GM23338 (cell line): ENCODE measurements around the gene RAD54L2. TPM values are rescaled to one million over a fixed set of nuclear protein-coding genes. Genes with fewer than 3 reads are reported as not detected.

ENCODE experiments used
- ATAC-seq: fragments of 200-7000 bp; cut with Tn5 transposase; 3 replicates; pipeline ENCODE4 v1.9.1; 2020
- DNase-seq: peaks from one replicate; pipeline ENCODE4 v3.0.0-alpha.2; 2015; ENCODE audit warnings: low spot score
- H2AFZ ChIP-seq: fragments of 200-600 bp; sonication (generic); 2 replicates; pipeline ENCODE4 v1.8.0; 2016; ENCODE audit warnings: antibody characterized with exemption, mild to moderate bottlenecking, moderate library complexity
- H3F3A ChIP-seq: fragments of 200-600 bp; sonication (generic); replicated peaks from 2 replicates; pipeline ENCODE4 v1.8.0; 2017; ENCODE audit warnings: antibody characterized with exemption, mixed run types, low read depth
- H3K27ac ChIP-seq: fragments of 200-600 bp; sonication (generic); 2 replicates; pipeline ENCODE4 v1.6.1; 2016; ENCODE audit warnings: low read depth
- H3K27me3 ChIP-seq: fragments of 200-600 bp; sonication (generic); 2 replicates; pipeline ENCODE4 v1.8.0; 2016; ENCODE audit warnings: mild to moderate bottlenecking, mixed run types, moderate library complexity; ENCODE audit not compliant: insufficient read depth
- H3K36me3 ChIP-seq: fragments of 200-600 bp; sonication (generic); 2 replicates; pipeline ENCODE4 v1.8.0; 2016; ENCODE audit warnings: mild to moderate bottlenecking; ENCODE audit not compliant: insufficient read depth
- H3K4me1 ChIP-seq: fragments of 200-600 bp; sonication (generic); 2 replicates; pipeline ENCODE4 v1.8.0; 2016; ENCODE audit warnings: mild to moderate bottlenecking, moderate library complexity; ENCODE audit not compliant: insufficient read depth
- H3K4me2 ChIP-seq: fragments of 200-600 bp; sonication (generic); 2 replicates; pipeline ENCODE4 v1.7.1; 2017; ENCODE audit warnings: mixed run types
- H3K4me3 ChIP-seq: fragments of 200-600 bp; sonication (generic); 2 replicates; pipeline ENCODE4 v1.6.1; 2016; ENCODE audit warnings: mixed run types
- H3K79me2 ChIP-seq: fragments of 200-600 bp; sonication (generic); replicated peaks from 2 replicates; pipeline ENCODE4 v1.8.0; 2017; ENCODE audit warnings: mild to moderate bottlenecking; ENCODE audit not compliant: insufficient read depth
- H3K9me2 ChIP-seq: fragments of 200-600 bp; sonication (generic); 2 replicates; pipeline ENCODE4 v1.8.0; 2017; ENCODE audit not compliant: insufficient read depth
- H4K20me1 ChIP-seq: fragments of 200-600 bp; sonication (generic); replicated peaks from 2 replicates; pipeline ENCODE4 v1.8.0; 2017; ENCODE audit warnings: mild to moderate bottlenecking; ENCODE audit not compliant: insufficient read depth
- H3K27ac Mint-ChIP-seq: 2 replicates; pipeline ENCODE4 v1.8.0; 2020; ENCODE audit warnings: inconsistent platforms, mild to moderate bottlenecking, moderate library complexity, mixed read lengths
- H3K27me3 Mint-ChIP-seq: 3 replicates; pipeline ENCODE4 v1.8.0; 2022; ENCODE audit warnings: low read depth, mild to moderate bottlenecking, moderate library complexity, mixed read lengths, inconsistent platforms; ENCODE audit not compliant: insufficient read depth, poor library complexity
- H3K36me3 Mint-ChIP-seq: 3 replicates; pipeline ENCODE4 v1.8.0; 2021; ENCODE audit warnings: low read depth, mild to moderate bottlenecking, inconsistent platforms, moderate library complexity, mixed read lengths
- H3K4me1 Mint-ChIP-seq: 3 replicates; pipeline ENCODE4 v1.8.0; 2020; ENCODE audit warnings: mild to moderate bottlenecking, inconsistent platforms, mixed read lengths
- H3K4me3 Mint-ChIP-seq: 3 replicates; pipeline ENCODE4 v1.8.0; 2021; ENCODE audit warnings: moderate library complexity, mild to moderate bottlenecking, inconsistent platforms, mixed read lengths
- H3K9me3 Mint-ChIP-seq: 3 replicates; pipeline ENCODE4 v1.8.0; 2020; ENCODE audit warnings: moderate library complexity, mild to moderate bottlenecking, inconsistent platforms, mixed read lengths
- CREB1 ChIP-seq: fragments of 250-450 bp; sonication (Bioruptor Pico); IDR thresholded peaks from 2 replicates; pipeline ENCODE4 v1.5.0; 2020; ENCODE audit warnings: low read depth, mild to moderate bottlenecking, moderate library complexity
- CTCF ChIP-seq, 2 experiments: fragments of 200-600 bp in 1 of 2; sonication (generic) in 1 of 2; conservative IDR thresholded peaks; 2 replicates each; pipeline versions ENCODE4 v1.5.1 to v1.6.1; 2016 to 2017; ENCODE audit warnings: antibody characterized with exemption in 2 of 2, low read depth in 2 of 2, mild to moderate bottlenecking in 2 of 2, moderate library complexity in 1 of 2
- EZH2 ChIP-seq: fragments of 200-600 bp; sonication (generic); IDR thresholded peaks from one replicate; pipeline ENCODE4 v1.8.0; 2017; ENCODE audit warnings: antibody characterized with exemption, mild to moderate bottlenecking, low read depth; ENCODE audit not compliant: unreplicated experiment
- EZH2phosphoT487 ChIP-seq: fragments of 200-600 bp; sonication (generic); IDR thresholded peaks from one replicate; pipeline ENCODE4 v1.8.1; 2018; ENCODE audit warnings: antibody characterized with exemption; ENCODE audit not compliant: unreplicated experiment
- NANOG ChIP-seq: IDR thresholded peaks from 2 replicates; pipeline ENCODE4 v1.6.1; 2016; ENCODE audit warnings: antibody characterized with exemption, borderline replicate concordance
- POLR2AphosphoS5 ChIP-seq: IDR thresholded peaks from 2 replicates; pipeline ENCODE4 v1.6.1; 2016; ENCODE audit warnings: antibody characterized with exemption, low read depth
- STAT1 ChIP-seq: IDR thresholded peaks from one replicate; pipeline ENCODE4 v1.6.1; 2016; ENCODE audit warnings: antibody characterized with exemption; ENCODE audit not compliant: unreplicated experiment
- ZNF114 ChIP-seq: fragments of 250-450 bp; sonication (Bioruptor Pico); IDR thresholded peaks from 2 replicates; pipeline ENCODE4 v1.5.0; 2020; ENCODE audit warnings: mild to moderate bottlenecking, moderate library complexity
- ZNF331 ChIP-seq: fragments of 250-450 bp; sonication (Bioruptor Pico); IDR thresholded peaks from 2 replicates; pipeline ENCODE4 v1.5.0; 2020; ENCODE audit warnings: low read depth, mild to moderate bottlenecking, moderate library complexity
- polyA plus RNA-seq: library from polyadenylated mRNA; unstranded; fragments of >200 nt; fragmentation: Nextera tagmentation; extraction: Ambion mirVana; gene quantifications from 2 replicates; pipeline ENCODE4 v1.2.1, GENCODE V29; 2016
- total RNA-seq: library from RNA; depleted of rRNA; stranded (reverse); fragments of >200 nt; shearing (Covaris generic); gene quantifications from 2 replicates; pipeline ENCODE4 v1.2.3, GENCODE V29; 2014
- TF ChIP-seq, protein P1 (sequence below): IDR thresholded peaks from one replicate; pipeline ENCODE4 v1.6.1; 2018; ENCODE audit warnings: antibody characterized with exemption; ENCODE audit not compliant: unreplicated experiment
- TF ChIP-seq, protein P2 (sequence below): fragments of 250-450 bp; sonication (Bioruptor Pico); IDR thresholded peaks from 2 replicates; pipeline ENCODE4 v1.5.0; 2020; ENCODE audit warnings: mild to moderate bottlenecking, moderate library complexity
- TF ChIP-seq, protein P3 (sequence below): IDR thresholded peaks from 2 replicates; pipeline ENCODE4 v1.6.1; 2016; ENCODE audit warnings: antibody characterized with exemption

RAD54L2 gene
- total and polyA plus RNA-seq, 2 experiments from 2014 or later: 9.4 to 29.2 TPM

GRCh38 chr3:51538115-51538458 lies 432 bp upstream of the RAD54L2 start (continued):
- no peak for TF ChIP-seq POLR2AphosphoS5
- TF ChIP-seq CREB1 (CRISPR knock-in tag): no peak
- TF ChIP-seq EZH2: no peak

GRCh38 chr3:51539291-51539941 lies 897 bp downstream of the RAD54L2 start:
- H3K36me3 ChIP-seq: no peaks in the 10 kb centered on the region
- peak; percentile 38 for ATAC-seq
- Mint-ChIP-seq H3K4me3 (peak overlapping the region; percentile 82), H3K36me3 (peaks cover 14% of the 10 kb centered on the region; the same call in 2 of the 3 replicates), H3K4me1 (peaks cover 11% of the 10 kb centered on the region), H3K27me3 (peaks cover 14% of the 10 kb centered on the region), H3K9me3 (no peaks in the 10 kb centered on the region), H3K27ac (peak overlapping the region; percentile 84)
- peak; percentile 59 for DNase-seq
- H4K20me1 ChIP-seq: peaks cover 10% of the 10 kb centered on the region
- H3K27ac ChIP-seq: peak overlapping the region; percentile 89
- H3K4me1 ChIP-seq: peaks cover 15% of the 10 kb centered on the region
- H3K4me3 ChIP-seq: peak overlapping the region; percentile 99
- no peaks in the 10 kb centered on the region for H3K9me2 ChIP-seq
- peaks cover 9% of the 10 kb centered on the region; the same call in 1 of the 2 replicates for H3F3A ChIP-seq
- peak overlapping the region; percentile 74; the same call in 1 of the 2 replicates for H2AFZ ChIP-seq
- H3K27me3 ChIP-seq: no peaks in the 10 kb centered on the region
- peaks cover 57% of the 10 kb centered on the region for H3K79me2 ChIP-seq
- H3K4me2 ChIP-seq: peak overlapping the region; percentile 85
- TF ChIP-seq, protein P1, sequence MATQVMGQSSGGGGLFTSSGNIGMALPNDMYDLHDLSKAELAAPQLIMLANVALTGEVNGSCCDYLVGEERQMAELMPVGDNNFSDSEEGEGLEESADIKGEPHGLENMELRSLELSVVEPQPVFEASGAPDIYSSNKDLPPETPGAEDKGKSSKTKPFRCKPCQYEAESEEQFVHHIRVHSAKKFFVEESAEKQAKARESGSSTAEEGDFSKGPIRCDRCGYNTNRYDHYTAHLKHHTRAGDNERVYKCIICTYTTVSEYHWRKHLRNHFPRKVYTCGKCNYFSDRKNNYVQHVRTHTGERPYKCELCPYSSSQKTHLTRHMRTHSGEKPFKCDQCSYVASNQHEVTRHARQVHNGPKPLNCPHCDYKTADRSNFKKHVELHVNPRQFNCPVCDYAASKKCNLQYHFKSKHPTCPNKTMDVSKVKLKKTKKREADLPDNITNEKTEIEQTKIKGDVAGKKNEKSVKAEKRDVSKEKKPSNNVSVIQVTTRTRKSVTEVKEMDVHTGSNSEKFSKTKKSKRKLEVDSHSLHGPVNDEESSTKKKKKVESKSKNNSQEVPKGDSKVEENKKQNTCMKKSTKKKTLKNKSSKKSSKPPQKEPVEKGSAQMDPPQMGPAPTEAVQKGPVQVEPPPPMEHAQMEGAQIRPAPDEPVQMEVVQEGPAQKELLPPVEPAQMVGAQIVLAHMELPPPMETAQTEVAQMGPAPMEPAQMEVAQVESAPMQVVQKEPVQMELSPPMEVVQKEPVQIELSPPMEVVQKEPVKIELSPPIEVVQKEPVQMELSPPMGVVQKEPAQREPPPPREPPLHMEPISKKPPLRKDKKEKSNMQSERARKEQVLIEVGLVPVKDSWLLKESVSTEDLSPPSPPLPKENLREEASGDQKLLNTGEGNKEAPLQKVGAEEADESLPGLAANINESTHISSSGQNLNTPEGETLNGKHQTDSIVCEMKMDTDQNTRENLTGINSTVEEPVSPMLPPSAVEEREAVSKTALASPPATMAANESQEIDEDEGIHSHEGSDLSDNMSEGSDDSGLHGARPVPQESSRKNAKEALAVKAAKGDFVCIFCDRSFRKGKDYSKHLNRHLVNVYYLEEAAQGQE: no peak
- no peak for TF ChIP-seq ZNF114 (CRISPR knock-in tag)
- TF ChIP-seq, protein P2, sequence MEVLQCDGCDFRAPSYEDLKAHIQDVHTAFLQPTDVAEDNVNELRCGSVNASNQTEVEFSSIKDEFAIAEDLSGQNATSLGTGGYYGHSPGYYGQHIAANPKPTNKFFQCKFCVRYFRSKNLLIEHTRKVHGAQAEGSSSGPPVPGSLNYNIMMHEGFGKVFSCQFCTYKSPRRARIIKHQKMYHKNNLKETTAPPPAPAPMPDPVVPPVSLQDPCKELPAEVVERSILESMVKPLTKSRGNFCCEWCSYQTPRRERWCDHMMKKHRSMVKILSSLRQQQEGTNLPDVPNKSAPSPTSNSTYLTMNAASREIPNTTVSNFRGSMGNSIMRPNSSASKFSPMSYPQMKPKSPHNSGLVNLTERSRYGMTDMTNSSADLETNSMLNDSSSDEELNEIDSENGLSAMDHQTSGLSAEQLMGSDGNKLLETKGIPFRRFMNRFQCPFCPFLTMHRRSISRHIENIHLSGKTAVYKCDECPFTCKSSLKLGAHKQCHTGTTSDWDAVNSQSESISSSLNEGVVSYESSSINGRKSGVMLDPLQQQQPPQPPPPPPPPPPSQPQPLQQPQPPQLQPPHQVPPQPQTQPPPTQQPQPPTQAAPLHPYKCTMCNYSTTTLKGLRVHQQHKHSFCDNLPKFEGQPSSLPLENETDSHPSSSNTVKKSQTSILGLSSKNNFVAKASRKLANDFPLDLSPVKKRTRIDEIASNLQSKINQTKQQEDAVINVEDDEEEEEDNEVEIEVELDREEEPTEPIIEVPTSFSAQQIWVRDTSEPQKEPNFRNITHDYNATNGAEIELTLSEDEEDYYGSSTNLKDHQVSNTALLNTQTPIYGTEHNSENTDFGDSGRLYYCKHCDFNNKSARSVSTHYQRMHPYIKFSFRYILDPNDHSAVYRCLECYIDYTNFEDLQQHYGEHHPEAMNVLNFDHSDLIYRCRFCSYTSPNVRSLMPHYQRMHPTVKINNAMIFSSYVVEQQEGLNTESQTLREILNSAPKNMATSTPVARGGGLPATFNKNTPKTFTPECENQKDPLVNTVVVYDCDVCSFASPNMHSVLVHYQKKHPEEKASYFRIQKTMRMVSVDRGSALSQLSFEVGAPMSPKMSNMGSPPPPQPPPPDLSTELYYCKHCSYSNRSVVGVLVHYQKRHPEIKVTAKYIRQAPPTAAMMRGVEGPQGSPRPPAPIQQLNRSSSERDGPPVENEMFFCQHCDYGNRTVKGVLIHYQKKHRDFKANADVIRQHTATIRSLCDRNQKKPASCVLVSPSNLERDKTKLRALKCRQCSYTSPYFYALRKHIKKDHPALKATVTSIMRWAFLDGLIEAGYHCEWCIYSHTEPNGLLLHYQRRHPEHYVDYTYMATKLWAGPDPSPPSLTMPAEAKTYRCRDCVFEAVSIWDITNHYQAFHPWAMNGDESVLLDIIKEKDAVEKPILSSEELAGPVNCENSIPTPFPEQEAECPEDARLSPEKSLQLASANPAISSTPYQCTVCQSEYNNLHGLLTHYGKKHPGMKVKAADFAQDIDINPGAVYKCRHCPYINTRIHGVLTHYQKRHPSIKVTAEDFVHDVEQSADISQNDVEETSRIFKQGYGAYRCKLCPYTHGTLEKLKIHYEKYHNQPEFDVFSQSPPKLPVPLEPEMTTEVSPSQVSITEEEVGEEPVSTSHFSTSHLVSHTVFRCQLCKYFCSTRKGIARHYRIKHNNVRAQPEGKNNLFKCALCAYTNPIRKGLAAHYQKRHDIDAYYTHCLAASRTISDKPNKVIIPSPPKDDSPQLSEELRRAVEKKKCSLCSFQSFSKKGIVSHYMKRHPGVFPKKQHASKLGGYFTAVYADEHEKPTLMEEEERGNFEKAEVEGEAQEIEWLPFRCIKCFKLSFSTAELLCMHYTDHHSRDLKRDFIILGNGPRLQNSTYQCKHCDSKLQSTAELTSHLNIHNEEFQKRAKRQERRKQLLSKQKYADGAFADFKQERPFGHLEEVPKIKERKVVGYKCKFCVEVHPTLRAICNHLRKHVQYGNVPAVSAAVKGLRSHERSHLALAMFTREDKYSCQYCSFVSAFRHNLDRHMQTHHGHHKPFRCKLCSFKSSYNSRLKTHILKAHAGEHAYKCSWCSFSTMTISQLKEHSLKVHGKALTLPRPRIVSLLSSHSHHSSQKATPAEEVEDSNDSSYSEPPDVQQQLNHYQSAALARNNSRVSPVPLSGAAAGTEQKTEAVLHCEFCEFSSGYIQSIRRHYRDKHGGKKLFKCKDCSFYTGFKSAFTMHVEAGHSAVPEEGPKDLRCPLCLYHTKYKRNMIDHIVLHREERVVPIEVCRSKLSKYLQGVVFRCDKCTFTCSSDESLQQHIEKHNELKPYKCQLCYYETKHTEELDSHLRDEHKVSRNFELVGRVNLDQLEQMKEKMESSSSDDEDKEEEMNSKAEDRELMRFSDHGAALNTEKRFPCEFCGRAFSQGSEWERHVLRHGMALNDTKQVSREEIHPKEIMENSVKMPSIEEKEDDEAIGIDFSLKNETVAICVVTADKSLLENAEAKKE (CRISPR knock-in tag): no peak
- TF ChIP-seq CTCF (conservative IDR thresholded peaks at IDR 0.05; ENCODE audit: low read depth in 2 of 2): no peak
- TF ChIP-seq ZNF331 (CRISPR knock-in tag): no peak
- TF ChIP-seq, protein P3, sequence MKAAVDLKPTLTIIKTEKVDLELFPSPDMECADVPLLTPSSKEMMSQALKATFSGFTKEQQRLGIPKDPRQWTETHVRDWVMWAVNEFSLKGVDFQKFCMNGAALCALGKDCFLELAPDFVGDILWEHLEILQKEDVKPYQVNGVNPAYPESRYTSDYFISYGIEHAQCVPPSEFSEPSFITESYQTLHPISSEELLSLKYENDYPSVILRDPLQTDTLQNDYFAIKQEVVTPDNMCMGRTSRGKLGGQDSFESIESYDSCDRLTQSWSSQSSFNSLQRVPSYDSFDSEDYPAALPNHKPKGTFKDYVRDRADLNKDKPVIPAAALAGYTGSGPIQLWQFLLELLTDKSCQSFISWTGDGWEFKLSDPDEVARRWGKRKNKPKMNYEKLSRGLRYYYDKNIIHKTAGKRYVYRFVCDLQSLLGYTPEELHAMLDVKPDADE: no peak
- TF ChIP-seq NANOG: no peak
- no peak for TF ChIP-seq CREB1 (CRISPR knock-in tag)
- no peak for TF ChIP-seq EZH2
- no peak for TF ChIP-seq POLR2AphosphoS5
- no peak for TF ChIP-seq STAT1
- TF ChIP-seq EZH2phosphoT487: no peak
